DMS 273 treated with DMSO at 0.1 percent for 48 hours (cell line): ENCODE measurements around the gene SLC25A29.
A peak's percentile ranks its signal among the peaks of the same experiment; 100 is the strongest.
"Not testable (repeated sequence)": the region's sequence is repeated elsewhere in the genome, so short reads cannot be mapped to it uniquely, and the experiment has no call there.

Experiments
- DNase-seq: peaks from one replicate; lab custom pipeline; 2025; lab: John Stamatoyannopoulos, UW

Gene SLC25A29, protein sequence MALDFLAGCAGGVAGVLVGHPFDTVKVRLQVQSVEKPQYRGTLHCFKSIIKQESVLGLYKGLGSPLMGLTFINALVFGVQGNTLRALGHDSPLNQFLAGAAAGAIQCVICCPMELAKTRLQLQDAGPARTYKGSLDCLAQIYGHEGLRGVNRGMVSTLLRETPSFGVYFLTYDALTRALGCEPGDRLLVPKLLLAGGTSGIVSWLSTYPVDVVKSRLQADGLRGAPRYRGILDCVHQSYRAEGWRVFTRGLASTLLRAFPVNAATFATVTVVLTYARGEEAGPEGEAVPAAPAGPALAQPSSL

DNA sequence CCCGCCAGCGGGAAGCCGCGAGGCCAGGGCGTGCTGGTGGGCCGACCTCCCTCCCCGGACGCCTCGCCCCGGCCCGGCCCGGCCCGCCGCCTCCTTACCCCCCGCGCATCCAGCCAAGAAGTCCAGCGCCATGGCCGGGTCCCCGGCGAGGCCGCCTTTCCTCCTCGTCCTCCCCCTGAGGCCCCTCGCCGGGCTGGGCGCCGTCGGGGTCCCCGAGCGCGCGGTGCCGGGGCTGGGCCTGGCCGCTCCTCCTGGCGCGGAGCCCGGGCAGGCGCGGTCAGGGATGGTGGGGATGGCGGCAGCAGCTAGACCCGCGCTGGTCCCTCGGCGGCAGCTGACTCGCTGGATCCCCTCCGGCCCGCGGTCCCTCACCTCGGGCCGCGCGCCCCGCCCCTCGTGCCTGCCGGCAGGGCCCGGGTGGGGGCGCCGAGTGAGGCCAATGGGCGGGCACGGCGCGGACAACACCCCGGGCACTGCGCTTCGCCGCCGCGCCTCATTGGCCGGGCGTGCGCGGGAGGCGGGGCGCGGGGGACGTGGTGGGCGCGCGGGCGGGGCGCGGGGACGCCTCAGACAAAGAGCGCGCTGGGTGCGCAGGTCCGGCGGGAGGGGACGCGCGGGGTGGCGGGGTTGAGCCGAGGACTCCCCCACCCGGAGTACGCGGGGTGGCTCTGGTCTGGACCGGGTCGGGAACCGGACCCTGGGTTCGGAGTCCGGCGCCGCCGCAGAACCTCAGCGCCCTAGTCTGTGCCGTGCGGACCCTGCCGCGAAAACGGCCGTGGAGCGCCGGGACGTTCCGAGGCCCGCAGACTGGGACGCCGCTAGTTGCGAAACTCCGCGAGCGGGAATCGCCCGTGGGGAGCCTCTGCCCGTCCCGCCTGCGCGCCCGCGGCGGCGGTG is at the start of gene SLC25A29:
Gene SLC25A29 (minus strand): TSS at position 344 of the 897 bp plus-strand sequence. CDS start 212 bp downstream, at position 132.
- peak; percentile 64 for DNase-seq

- no peak for DNase-seq
Measured at GRCh38 chr14:100350986-100351385, 44.7 kb upstream of the SLC25A29 start.

DNA sequence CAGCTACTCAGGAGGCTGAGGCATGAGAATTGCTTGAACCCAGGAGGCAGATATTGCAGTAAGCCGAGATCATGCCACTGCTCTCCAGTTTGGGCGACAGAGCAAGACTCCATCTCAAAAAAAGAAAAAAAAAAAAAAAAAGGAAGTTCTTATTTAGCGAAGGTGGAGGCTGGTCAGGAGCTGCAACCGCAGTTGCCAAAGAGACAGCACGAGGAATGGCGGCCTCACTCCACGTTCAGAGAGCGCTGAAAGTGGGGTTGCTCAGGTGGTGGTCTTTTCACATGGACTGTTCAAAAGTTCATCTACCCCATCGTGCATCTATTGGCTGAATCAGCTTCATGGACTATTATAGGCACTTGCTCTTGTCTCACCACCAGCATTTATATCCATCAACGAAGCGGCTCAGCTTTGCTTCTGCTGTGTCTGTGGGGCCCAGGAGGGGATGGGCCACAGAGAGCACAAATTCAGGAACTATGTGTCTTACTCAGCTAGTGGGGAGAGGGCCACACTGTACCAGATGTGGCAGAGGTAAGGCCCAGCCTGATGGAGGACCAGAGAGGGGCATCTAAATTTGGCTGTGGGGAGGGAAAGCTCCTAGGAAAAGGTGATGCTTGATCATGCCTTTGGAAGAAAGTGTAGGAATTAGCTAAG is 44.2 kb upstream of the SLC25A29 start:
- DNase-seq: no peak

- DNase-seq: no peak
Measured at GRCh38 chr14:100348784-100349685, 42.8 kb upstream of the SLC25A29 start.

DNA sequence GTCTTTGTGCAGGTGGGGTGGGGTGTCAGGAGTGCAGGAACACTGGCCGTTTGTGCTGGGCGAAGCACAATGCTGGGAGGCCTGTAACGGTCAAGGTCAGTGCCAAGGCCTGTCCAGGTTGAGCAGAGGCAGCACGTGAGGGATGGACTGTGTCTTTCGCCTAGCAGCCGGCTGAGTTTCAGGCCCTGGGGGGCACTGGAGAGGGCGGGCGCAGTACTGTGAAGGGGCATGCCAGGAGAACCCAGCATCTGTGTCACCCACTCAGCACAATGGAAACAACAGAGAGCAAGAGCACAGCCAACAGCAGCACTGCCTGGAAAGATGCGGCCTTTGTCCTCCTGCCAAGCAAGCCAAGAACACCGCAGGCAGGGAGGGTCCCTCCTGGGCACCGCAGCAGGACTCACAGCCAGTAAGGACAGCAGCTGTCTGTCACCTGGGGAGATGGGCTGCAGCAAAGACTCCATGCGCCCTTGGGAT is 42.0 kb upstream of the SLC25A29 start:
- no peak for DNase-seq

DNA sequence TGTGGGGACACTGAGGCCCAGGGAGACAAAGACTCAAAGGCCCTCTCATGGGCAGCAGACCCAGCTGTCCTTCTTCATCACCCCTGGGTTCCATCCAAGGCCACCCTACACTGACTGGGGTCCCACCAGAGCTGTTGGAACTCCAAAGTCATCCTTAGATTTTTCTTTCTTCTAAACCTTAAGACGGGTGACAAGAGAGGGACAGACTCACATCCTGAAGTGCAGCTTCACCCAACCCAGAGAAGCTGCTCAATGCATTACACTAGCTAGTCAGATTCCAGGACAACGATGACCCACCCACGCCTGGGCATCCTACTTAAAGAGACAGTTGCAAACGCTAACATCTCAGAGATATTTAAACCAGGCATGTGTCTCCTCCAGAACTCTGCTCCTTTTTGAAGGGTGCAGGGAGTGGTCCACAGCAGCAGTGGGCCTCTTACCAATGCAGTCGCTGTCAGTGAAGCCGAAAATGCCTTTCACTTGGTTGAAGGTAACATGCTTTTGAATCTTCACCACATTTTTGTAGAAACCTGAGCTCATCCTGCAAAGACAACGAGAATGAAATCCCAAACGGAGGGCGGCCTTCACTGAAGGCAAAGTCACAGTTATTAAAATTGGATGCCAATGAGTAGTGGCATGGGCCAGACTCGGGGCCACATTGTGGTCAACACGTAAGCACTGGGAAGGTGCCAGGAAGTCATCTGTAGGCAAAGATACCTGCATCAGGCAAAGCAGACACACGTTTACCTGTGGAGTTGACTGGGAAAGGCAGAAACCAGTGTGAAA is 40.3 kb upstream of the SLC25A29 start:
- DNase-seq: no peak

GRCh38 chr14:100345711-100346110 is 39.5 kb upstream of the SLC25A29 start:
- no peak for DNase-seq

- DNase-seq: not testable (repeated sequence)
Measured at GRCh38 chr14:100344657-100345056, 38.4 kb upstream of the SLC25A29 start.

DNA sequence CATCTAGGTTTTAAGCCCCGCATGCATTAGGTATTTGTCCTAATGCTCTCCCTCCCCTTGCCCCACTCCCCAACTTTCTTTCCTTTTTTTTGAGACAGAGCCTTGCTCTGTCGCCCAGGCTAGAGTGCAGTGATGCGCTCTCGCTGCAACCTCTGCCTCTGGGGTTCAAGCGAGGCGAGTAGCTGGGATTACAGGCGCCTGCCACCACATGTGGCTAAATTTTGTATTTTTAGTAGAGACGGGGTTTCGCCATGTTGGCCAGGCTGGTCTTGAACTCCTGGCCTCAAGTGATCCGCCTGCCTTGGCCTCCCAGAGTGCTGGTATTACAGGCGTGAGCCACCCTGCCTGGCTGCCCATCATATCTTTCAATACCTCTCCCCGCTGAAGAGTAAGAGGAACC is 36.6 kb upstream of the SLC25A29 start:
- DNase-seq: not testable (repeated sequence)

DNA sequence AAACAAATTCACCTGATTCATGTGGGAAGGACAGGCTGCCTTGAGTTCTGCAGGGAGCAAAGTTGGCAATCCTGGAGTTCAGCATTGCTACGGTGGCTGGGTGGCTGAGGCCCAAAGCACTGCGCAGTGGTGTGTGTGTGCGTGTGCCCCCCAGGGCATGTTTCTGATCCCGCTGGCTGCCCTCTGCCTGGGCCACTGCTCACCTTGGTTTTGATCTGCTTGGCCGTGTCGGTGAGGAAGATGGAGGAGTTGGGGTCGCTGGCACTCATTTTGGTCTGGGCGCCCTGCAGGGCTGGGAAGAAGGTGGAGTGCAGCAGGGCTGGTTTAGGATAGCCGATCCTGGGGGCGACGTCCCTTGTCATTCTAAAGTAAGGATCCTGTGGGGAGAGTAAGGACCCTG is 36.0 kb upstream of the SLC25A29 start:
- DNase-seq: no peak

DNA sequence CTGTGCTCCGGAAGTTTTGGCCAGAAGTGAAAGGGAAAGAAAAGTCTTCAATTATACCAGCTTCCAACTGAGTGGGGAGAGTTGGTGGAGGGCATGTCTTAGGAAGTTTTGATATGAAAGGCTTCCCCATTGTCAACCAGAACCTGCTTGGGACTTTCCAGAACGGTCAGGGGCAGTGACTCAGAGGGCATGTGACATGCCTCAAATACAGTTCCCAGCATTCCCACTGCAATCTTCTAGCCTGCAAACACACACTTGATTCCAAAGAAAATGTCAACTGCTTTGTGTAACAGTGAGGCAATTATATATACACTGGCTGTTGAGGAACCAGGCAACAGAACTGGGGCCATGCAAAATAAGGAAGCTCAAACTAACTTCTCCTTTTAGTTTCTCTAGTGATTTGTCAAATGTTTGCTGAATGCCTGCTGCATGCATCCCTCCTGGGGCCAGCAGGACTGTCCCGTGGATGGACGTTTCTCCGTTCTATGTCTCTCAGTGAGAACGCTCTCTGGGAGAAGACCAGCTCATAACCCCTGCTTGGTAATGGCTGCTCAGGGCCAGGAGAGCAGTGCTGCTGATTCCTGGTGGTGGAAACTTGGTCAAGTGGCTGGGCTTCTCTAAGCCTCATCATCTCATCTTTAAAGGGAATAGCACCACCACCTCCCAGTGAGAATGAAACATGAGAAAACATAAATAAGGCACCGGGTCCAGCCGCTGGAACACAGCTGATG is 35.2 kb upstream of the SLC25A29 start:
- DNase-seq: no peak

DNA sequence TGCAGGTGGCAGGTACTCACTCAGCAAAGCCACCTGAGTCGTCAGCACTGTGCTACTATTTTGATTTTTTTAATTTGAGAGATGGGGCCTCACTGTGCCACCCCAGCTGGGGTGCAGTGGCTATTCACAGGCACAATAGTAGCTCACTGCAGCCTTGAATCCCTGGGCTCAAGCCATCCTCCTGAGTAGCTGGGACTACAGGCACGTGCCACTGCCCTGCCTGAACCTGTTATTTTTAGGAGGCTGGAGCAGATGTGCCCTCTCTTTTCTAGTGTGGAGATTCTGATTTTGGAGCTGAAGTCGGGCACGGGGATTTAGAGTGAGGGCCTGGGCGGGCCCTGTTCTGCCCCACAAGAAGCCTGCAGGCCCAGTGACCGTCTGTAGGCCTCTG is 34.2 kb upstream of the SLC25A29 start:
- DNase-seq: no peak

DNA sequence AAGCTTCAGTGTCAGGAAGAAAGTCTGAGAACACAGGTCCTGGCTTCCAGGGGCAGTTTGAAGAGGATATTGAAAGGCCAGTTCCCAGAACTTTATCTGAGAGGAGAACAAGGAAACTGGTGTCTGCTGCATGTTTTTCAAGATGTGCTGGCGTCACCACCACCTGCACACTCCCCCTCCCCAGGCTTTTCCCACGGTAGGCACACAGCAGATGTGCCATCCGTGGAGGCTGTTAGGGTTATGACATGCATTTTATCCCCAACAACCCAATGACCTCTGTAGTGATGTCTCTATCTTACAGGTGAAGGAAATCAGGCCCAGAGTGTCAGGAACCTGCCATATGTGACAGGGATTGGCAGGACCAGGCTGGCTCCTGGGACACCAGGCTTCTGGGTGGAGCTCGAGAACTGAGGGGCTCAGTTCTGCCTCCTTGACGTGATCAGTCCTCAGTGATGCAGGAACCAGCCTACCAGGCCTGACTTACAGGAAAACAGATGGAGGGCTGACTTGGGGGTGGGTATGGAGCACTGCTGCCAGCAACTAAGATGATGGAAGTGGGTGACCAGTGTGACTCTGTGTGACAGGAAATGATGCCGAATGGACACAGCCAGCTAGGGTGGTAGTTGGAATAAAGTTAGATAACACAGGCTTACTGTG is 33.6 kb upstream of the SLC25A29 start:
- no peak for DNase-seq

GRCh38 chr14:100336618-100337530 is 30.6 kb upstream of the SLC25A29 start:
- no peak for DNase-seq

DNA sequence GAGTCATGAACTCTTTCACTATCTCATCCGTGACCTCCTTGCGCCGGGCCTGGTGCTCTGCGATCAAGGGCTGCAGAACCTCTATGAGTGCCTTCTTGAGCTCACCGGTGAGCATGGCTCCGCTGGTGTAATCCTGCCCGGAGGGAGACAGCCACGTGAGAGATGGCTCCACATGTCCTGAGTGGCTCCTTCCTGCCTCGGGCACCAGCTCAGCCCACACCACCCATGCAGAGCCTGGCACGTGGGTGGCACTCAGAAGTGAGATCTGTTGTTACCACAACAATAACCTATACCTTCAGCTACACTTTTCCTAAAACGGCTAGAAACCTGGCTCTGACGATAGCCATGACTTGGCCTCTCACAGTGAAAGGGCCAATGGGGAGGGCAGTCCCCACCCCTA is 28.7 kb upstream of the SLC25A29 start:
- DNase-seq: no peak

- DNase-seq: no peak
Measured at GRCh38 chr14:100333827-100334226, 27.6 kb upstream of the SLC25A29 start.

DNA sequence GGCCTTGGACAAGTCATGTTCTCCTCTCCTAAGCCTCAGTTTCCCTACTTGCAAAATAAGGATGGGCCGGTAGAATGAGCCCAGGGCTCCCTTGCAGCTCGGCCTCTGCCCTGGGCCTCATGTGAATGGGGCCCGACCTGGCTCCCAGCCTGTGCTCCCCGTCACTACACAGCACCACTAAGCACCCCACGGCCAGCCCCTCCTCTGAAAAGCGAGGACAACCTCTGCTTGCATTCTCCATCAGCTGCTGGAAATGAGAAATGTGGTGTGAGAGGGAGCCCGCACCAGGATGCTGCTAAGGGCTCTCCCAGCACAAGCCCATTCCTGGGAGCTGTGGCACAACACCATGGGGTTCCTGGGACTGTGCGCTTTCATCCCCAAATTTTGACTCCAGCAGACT is 27.1 kb upstream of the SLC25A29 start:
- no peak for DNase-seq

- DNase-seq: no peak
Measured at GRCh38 chr14:100332797-100333196, 26.6 kb upstream of the SLC25A29 start.
